Activated B cell treated with CpG ODN at 0.5 μM for 24 hours (primary cell): ENCODE data around the gene SEPTIN10. TPM values are rescaled to one million over a fixed set of nuclear protein-coding genes. Genes with fewer than 3 reads are reported as not detected.
"Not testable (repeated sequence)": the region's sequence is repeated elsewhere in the genome, so short reads cannot be mapped to it uniquely, and the experiment has no call there.

Experiments used
- ATAC-seq: fragments of 200-7000 bp; cut with Tn5 transposase; one replicate; pipeline ENCODE4 v1.10.0; 2021; ENCODE audit warnings: low read depth, mild to moderate bottlenecking, moderate library complexity
- CTCF ChIA-PET: fragments of 350-600 bp; sonication (Branson Sonifier 250); formaldehyde crosslinking; loops from one replicate; lab custom pipeline; 2021; ENCODE audit warnings: antibody characterized with exemption; lab: Charles Lee
- POLR2A ChIA-PET: fragments of 350-600 bp; sonication (Branson Sonifier 250); formaldehyde crosslinking; loops from one replicate; lab custom pipeline; 2021; ENCODE audit warnings: antibody characterized with exemption; lab: Charles Lee
- DNase-seq: peaks from one replicate; pipeline ENCODE4 v3.0.0; 2022
- H3K27ac Mint-ChIP-seq: one replicate; pipeline ENCODE4 v1.8.0; 2020; ENCODE audit warnings: mixed read lengths
- H3K27me3 Mint-ChIP-seq: one replicate; pipeline ENCODE4 v1.8.0; 2021; ENCODE audit warnings: mixed read lengths
- H3K36me3 Mint-ChIP-seq: one replicate; pipeline ENCODE4 v1.8.0; 2021; ENCODE audit warnings: low read depth, mixed read lengths
- H3K4me1 Mint-ChIP-seq: one replicate; pipeline ENCODE4 v1.8.0; 2021; ENCODE audit warnings: mixed read lengths
- H3K4me3 Mint-ChIP-seq: one replicate; pipeline ENCODE4 v1.8.0; 2020; ENCODE audit warnings: mild to moderate bottlenecking, mixed read lengths
- H3K9me3 Mint-ChIP-seq: one replicate; pipeline ENCODE4 v1.8.0; 2020; ENCODE audit warnings: mixed read lengths
- intact Hi-C: fragments of 100-400 bp; cut with micrococcal nuclease; formaldehyde crosslinking; loops from one replicate; pipeline ENCODE4 v1.15.1; 2024
- total RNA-seq: library from RNA; stranded (reverse); gene quantifications from 2 replicates; pipeline ENCODE4 v1.2.3, GENCODE V29; 2022
- TF ChIP-seq, protein P1 (sequence below): fragments of 200-600 bp; IDR thresholded peaks from one replicate; pipeline ENCODE4 v1.8.0; 2022; ENCODE audit warnings: antibody characterized with exemption, mild to moderate bottlenecking

SEPTIN10 gene
- total RNA-seq, 1 donor from 2014 or later, result 0.35 TPM

GRCh38 chr2:109632158-109632789, 18.5 kb upstream of the SEPTIN10 start:
- POLR2A ChIA-PET, result no interaction called here

GRCh38 chr2:109631741-109632140, 18.0 kb upstream of the SEPTIN10 start:
- H3K9me3 Mint-ChIP-seq, result no peaks in the 10 kb centered on the region
- no peak overlapping the region for H3K27ac Mint-ChIP-seq
- no peak for DNase-seq
- intact Hi-C loops, result no loop called here
- POLR2A ChIA-PET, result no interaction called here
- H3K4me3 Mint-ChIP-seq, result no peak overlapping the region
- no peaks in the 10 kb centered on the region for H3K36me3 Mint-ChIP-seq
- CTCF ChIA-PET, result no interaction called here
- no peaks in the 10 kb centered on the region for H3K4me1 Mint-ChIP-seq
- TF ChIP-seq, protein P1, sequence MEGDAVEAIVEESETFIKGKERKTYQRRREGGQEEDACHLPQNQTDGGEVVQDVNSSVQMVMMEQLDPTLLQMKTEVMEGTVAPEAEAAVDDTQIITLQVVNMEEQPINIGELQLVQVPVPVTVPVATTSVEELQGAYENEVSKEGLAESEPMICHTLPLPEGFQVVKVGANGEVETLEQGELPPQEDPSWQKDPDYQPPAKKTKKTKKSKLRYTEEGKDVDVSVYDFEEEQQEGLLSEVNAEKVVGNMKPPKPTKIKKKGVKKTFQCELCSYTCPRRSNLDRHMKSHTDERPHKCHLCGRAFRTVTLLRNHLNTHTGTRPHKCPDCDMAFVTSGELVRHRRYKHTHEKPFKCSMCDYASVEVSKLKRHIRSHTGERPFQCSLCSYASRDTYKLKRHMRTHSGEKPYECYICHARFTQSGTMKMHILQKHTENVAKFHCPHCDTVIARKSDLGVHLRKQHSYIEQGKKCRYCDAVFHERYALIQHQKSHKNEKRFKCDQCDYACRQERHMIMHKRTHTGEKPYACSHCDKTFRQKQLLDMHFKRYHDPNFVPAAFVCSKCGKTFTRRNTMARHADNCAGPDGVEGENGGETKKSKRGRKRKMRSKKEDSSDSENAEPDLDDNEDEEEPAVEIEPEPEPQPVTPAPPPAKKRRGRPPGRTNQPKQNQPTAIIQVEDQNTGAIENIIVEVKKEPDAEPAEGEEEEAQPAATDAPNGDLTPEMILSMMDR, result no peak
- H3K27me3 Mint-ChIP-seq, result peaks cover 1% of the 10 kb centered on the region
- ATAC-seq, result no peak

More at GRCh38 chr2:109632158-109632789, 18.5 kb upstream of the SEPTIN10 start:
- no peaks in the 10 kb centered on the region for H3K9me3 Mint-ChIP-seq
- no peaks in the 10 kb centered on the region for H3K4me1 Mint-ChIP-seq
- CTCF ChIA-PET, result no interaction called here
- no peak for ATAC-seq
- H3K36me3 Mint-ChIP-seq, result no peaks in the 10 kb centered on the region
- no peak overlapping the region for H3K4me3 Mint-ChIP-seq
- intact Hi-C loops, result no loop called here
- peaks cover under 1% of the 10 kb centered on the region for H3K27me3 Mint-ChIP-seq
- TF ChIP-seq, protein P1, result no peak
- DNase-seq, result no peak
- no peak overlapping the region for H3K27ac Mint-ChIP-seq

DNA sequence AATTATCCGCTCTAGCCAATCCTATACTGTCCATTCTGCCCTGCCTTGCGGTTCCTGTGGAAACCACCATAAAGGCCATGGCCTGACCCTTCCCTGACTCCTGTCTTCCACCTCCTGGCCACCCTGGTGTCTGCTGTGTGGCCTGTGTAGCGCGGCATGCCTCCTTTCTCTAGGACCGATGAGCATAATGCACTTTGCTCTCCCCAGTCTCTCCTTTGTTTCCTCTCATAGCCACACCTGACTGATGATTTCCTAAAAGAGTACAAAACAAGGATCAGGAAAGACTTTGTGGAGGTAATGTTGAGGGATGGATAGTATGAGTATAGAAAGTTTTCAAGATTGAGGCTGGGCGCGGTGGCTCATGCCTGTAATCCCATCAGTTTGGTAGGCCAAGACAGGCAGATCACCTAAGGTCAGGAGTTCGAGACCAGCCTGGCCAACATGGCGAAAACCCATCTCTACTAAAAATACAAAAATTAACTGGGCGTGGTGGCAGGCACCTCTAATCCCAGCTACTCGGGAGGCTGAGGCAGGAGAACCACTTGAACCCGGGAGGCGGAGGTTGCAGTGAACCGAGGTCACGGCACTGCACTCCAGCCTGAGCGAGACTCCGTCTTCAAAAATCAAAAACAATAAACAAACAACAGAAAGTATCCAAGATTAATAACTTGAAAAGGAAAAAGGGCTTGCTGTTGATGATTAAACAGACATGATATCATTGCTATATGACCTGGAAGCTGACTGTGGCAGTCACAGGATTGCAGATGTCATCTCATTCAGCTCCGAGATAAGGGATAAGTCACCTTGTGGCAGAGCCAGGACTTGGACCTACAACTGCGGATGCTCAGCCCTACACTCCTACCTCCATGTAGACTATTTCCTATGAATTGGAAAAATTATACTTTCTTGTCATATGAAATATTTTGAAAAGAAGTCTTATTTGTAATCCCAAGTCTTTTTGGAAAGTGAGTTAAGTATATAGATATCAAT, 17.0 kb upstream of the SEPTIN10 start:
- Mint-ChIP-seq H3K27ac (no peak overlapping the region), H3K27me3 (peaks cover 1% of the 10 kb centered on the region), H3K4me3 (no peak overlapping the region), H3K4me1 (no peaks in the 10 kb centered on the region), H3K9me3 (no peaks in the 10 kb centered on the region), H3K36me3 (no peaks in the 10 kb centered on the region)
- ChIA-PET CTCF (no interaction called here), POLR2A (no interaction called here)
- TF ChIP-seq, protein P1, result no peak
- no peak for DNase-seq
- no peak for ATAC-seq
- intact Hi-C loops, result no loop called here

DNA sequence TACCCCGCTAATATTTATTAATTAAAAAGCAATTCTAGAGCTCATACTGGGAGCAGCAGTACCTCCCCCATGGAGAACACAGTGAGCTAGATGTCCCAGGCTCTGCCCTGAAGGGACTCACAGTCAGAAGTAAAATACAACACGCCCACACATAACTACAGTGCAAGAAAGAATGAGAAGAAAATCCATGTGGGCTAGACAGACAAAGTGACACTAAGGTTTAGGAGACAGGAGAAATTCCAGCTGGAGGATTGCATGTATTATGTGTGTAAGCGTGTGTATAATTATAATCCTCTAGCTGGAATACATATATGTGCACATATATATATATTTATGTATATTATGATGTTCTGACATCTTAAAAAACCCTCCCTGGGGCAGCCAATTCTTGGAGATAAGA, 16.1 kb upstream of the SEPTIN10 start:
- ChIA-PET CTCF (no interaction called here), POLR2A (no interaction called here)
- Mint-ChIP-seq H3K27ac (no peak overlapping the region), H3K4me3 (no peak overlapping the region), H3K36me3 (no peaks in the 10 kb centered on the region), H3K4me1 (no peaks in the 10 kb centered on the region), H3K9me3 (no peaks in the 10 kb centered on the region), H3K27me3 (peaks cover 1% of the 10 kb centered on the region)
- TF ChIP-seq, protein P1, result no peak
- intact Hi-C loops, result no loop called here
- ATAC-seq (no peak), DNase-seq (no peak)

DNA sequence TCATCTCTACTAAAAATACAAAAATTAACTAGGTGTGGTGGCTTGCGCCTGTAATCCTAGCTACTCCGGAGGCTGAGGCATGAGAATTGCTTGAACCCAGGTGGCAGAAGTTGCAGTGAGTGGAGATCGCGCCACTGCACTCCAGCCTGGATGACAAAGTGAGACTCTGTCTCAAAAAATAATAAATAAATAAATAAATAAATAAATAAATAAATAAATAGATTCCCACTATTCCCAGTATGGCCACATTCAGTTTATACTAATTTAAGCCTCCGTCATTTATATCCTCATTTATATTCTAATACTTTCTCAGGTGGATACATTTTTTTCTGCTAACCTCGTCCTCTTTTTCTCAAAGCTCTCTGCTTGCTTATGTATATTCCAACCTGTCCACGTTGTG, 14.6 kb upstream of the SEPTIN10 start:
- POLR2A ChIA-PET, H3K4me1 Mint-ChIP-seq, H3K4me3 Mint-ChIP-seq, intact Hi-C loops, H3K36me3 Mint-ChIP-seq, H3K9me3 Mint-ChIP-seq, H3K27ac Mint-ChIP-seq, CTCF ChIA-PET, ATAC-seq, DNase-seq: not testable (repeated sequence)
- H3K27me3 Mint-ChIP-seq, result peaks cover 12% of the 10 kb centered on the region
